Stomach (tissue), 9 donors: ENCODE results near the gene ACBD4. TPM values are rescaled to one million over a fixed set of nuclear protein-coding genes. Genes with fewer than 3 reads are reported as not detected.

Experiments used
- DNase-seq, 2 donors: peaks; one replicate each; pipeline versions ENCODE4 v3.0.0 to v3.0.0-alpha.2; 2013 to 2019
- H3K27ac ChIP-seq, 5 donors: fragments of 200-600 bp in 4 of 5; sonication (generic) in 4 of 5; one replicate each; pipeline ENCODE4 v1.5.1; 2013 to 2019; ENCODE audit warnings: mild to moderate bottlenecking in 1 of 5, moderate library complexity in 1 of 5
- H3K27me3 ChIP-seq, 3 donors: fragments of 200-600 bp; sonication (generic); one replicate each; pipeline ENCODE4 v1.5.1; 2017 to 2019; ENCODE audit warnings: mixed run types in 1 of 3
- H3K36me3 ChIP-seq, 4 donors: fragments of 200-600 bp; sonication (generic); 1 replicate in 3 of 4; 2 replicates in 1 of 4; pipeline ENCODE4 v1.5.1; 2016 to 2019
- H3K4me1 ChIP-seq, 4 donors: fragments of 200-600 bp; sonication (generic); one replicate each; pipeline ENCODE4 v1.5.1; 2016 to 2019
- H3K4me3 ChIP-seq, 4 donors: fragments of 200-600 bp; sonication (generic) in 3 of 4; one replicate each; pipeline ENCODE4 v1.5.1; 2016 to 2019; ENCODE audit warnings: mild to moderate bottlenecking in 1 of 4
- H3K9me3 ChIP-seq, 4 donors: fragments of 200-600 bp; sonication (generic); one replicate each; pipeline ENCODE4 v1.5.1; 2016 to 2019
- EP300 ChIP-seq: sonication (generic); formaldehyde crosslinking; IDR thresholded peaks from one replicate; pipeline ENCODE4 v1.6.1; 2017; ENCODE audit warnings: antibody characterized with exemption
- POLR2A ChIP-seq, 4 donors: fragments of 450-650 bp; IDR thresholded peaks; one replicate each; pipeline ENCODE4 v1.6.1; 2016; ENCODE audit warnings: antibody characterized with exemption in 4 of 4, control low read depth in 2 of 4, mild to moderate bottlenecking in 1 of 4, moderate library complexity in 1 of 4
- POLR2AphosphoS5 ChIP-seq, 3 donors: sonication (generic); formaldehyde crosslinking; IDR thresholded peaks; one replicate each; pipeline ENCODE4 v1.6.1; 2016; ENCODE audit warnings: antibody characterized with exemption in 3 of 3
- WGBS, 5 donors: extraction: QIAGEN DNeasy Blood & Tissue Kit in 3 of 5; methylation state at CpG; one replicate each; pipeline versions ENCODE4 v1.1.5 to v1.1.7; 2013 to 2018; 5-methylcytosine and 5-hydroxymethylcytosine counted together
- intact Hi-C: fragments of 100-400 bp; cut with DNase I; formaldehyde crosslinking; loops from one replicate; pipeline ENCODE4 v1.15.1; 2023; ENCODE audit warnings: low total_unique reads
- polyA plus RNA-seq, 3 donors: library from polyadenylated mRNA; stranded (reverse); fragments of 200-250 nt; gene quantifications; one replicate each; pipeline ENCODE4 v1.2.3, GENCODE V29; 2013
- total RNA-seq, 5 donors: library from RNA; depleted of rRNA; stranded (reverse); fragments of >200 nt; gene quantifications; one replicate each; pipeline versions ENCODE4 v1.1.0 to v1.2.3, GENCODE V29; 2014 to 2016
- TF ChIP-seq, protein P1 (sequence below), 7 experiments: fragments of 450-650 bp in 4 of 7; fragments of 200-600 bp in 3 of 7; sonication (generic) in 3 of 7; IDR thresholded peaks; one replicate each; pipeline ENCODE4 v1.5.1; 2016 to 2019; ENCODE audit warnings: antibody characterized with exemption in 7 of 7, control low read depth in 2 of 7, mild to moderate bottlenecking in 1 of 7
- donor health status: healthy with polysubstance abuse.
- donor health status: Bipolar disorder and iron deficiency.
- donor health status: healthy.

Gene ACBD4
- total and polyA plus RNA-seq, 8 donors = 4.6 to 24.6 (median 17.1) TPM

GRCh38 chr17:45177563-45177962 lies 42.1 kb downstream of the ACBD4 start:
- WGBS, 5 donors = 87 to 96% (median 89%) methylated on average over 5 to 7 of the region's 7 CpGs
- Histone ChIP-seq H3K4me1 (peaks cover 12 to 27% (median 16%) of the 10 kb centered on the region in 4 donors), H3K27ac (no peak overlapping the region), H3K9me3 (no peaks in the 10 kb centered on the region), H3K4me3 (no peak overlapping the region), H3K27me3 (no peaks in the 10 kb centered on the region), H3K36me3 (no peaks in the 10 kb centered on the region)
- intact Hi-C loops = no loop called here
- TF ChIP-seq, protein P1, sequence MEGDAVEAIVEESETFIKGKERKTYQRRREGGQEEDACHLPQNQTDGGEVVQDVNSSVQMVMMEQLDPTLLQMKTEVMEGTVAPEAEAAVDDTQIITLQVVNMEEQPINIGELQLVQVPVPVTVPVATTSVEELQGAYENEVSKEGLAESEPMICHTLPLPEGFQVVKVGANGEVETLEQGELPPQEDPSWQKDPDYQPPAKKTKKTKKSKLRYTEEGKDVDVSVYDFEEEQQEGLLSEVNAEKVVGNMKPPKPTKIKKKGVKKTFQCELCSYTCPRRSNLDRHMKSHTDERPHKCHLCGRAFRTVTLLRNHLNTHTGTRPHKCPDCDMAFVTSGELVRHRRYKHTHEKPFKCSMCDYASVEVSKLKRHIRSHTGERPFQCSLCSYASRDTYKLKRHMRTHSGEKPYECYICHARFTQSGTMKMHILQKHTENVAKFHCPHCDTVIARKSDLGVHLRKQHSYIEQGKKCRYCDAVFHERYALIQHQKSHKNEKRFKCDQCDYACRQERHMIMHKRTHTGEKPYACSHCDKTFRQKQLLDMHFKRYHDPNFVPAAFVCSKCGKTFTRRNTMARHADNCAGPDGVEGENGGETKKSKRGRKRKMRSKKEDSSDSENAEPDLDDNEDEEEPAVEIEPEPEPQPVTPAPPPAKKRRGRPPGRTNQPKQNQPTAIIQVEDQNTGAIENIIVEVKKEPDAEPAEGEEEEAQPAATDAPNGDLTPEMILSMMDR (IDR thresholded peaks at IDR 0.05) = no peak
- TF ChIP-seq POLR2AphosphoS5 (IDR thresholded peaks at IDR 0.05) (no peak), EP300 (no peak), POLR2A (IDR thresholded peaks at IDR 0.05) (no peak)
- no peak for DNase-seq

DNA sequence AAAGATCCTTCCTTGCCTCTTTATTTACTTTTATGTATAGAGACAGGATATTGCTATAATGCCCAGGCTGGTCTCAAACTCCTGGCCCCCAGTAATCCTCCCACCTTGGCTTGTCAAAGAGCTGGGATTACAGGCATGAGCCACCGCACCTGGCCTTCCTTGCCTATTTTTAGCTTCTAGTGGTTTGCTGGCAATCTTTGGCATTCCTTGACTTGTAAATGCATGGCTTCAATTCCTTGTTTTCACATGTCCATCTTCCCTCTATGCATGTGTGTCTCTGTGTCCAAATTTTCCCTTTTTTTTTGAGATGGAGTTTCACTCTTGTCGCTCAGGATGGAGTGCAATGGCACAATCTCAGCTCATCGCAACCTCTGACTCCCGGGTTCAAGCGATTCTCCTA lies 48.7 kb downstream of the ACBD4 start:
- intact Hi-C loops = no loop called here
- H3K4me1 ChIP-seq = no peaks in the 10 kb centered on the region
- 90 to 97% (median 92%) methylated on average over 5 of the region's 5 CpGs for WGBS, 5 donors

DNA sequence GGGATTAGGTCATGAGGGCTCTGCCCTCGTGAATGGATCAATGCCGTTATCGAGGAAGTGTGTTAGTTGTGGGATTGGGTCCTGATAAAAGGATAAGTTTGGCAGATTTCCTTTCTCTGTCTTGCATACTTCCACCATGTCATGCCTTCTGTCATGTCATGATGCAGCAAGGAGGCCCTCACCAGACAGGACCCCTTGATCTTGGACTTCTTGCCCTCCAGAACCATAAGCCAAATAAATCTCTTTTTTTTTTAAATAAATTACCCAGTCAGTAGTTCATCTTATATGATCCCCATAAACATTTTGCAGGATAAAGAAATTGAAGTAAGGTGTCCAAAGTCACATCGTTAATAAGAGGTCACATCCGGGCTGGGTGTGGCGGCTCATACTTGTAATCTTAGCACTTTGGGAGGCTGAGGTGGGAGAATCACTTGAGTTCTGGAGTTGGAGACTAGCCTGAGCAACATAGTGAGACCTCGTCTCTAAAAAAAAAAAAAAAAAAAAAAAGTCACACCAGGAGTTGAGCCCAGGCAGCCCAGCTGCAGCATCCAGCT lies 51.4 kb downstream of the ACBD4 start:
- H3K27ac ChIP-seq = no peak overlapping the region
- no peaks in the 10 kb centered on the region for H3K4me1 ChIP-seq
- no peak for DNase-seq
- H3K9me3 ChIP-seq = no peaks in the 10 kb centered on the region
- intact Hi-C loops = no loop called here
- TF ChIP-seq POLR2AphosphoS5 (IDR thresholded peaks at IDR 0.05) (no peak), EP300 (no peak), POLR2A (IDR thresholded peaks at IDR 0.05) (no peak)
- TF ChIP-seq, protein P1 (IDR thresholded peaks at IDR 0.05) = no peak
- no peaks in the 10 kb centered on the region for H3K27me3 ChIP-seq
- H3K4me3 ChIP-seq = no peak overlapping the region
- WGBS, 5 donors = 62 to 67% (median 66%) methylated on average over 7 of the region's 7 CpGs
- H3K36me3 ChIP-seq = no peaks in the 10 kb centered on the region

More for the DNA sequence above, 48.7 kb downstream of the ACBD4 start:
- no peaks in the 10 kb centered on the region for H3K27me3 ChIP-seq
- TF ChIP-seq POLR2A (IDR thresholded peaks at IDR 0.05) (no peak), EP300 (no peak), POLR2AphosphoS5 (IDR thresholded peaks at IDR 0.05) (no peak)
- TF ChIP-seq, protein P1 (IDR thresholded peaks at IDR 0.05) = no peak
- H3K27ac ChIP-seq = no peak overlapping the region
- no peaks in the 10 kb centered on the region for H3K36me3 ChIP-seq
- no peak overlapping the region for H3K4me3 ChIP-seq
- DNase-seq = no peak
- no peaks in the 10 kb centered on the region for H3K9me3 ChIP-seq

- H3K36me3 ChIP-seq = no peaks in the 10 kb centered on the region
- TF ChIP-seq POLR2AphosphoS5 (IDR thresholded peaks at IDR 0.05) = no peak
- TF ChIP-seq, protein P1 (IDR thresholded peaks at IDR 0.05) = no peak
- WGBS, 5 donors = 69 to 88% (median 79%) methylated on average over 2 of the region's 2 CpGs
- H3K27ac ChIP-seq = no peak overlapping the region
- no peaks in the 10 kb centered on the region for H3K27me3 ChIP-seq
- DNase-seq = no peak
- intact Hi-C loops = no loop called here
- H3K9me3 ChIP-seq = no peaks in the 10 kb centered on the region
- no peaks in the 10 kb centered on the region for H3K4me1 ChIP-seq
- H3K4me3 ChIP-seq = no peak overlapping the region
Observed at GRCh38 chr17:45189009-45189408, 53.5 kb downstream of the ACBD4 start.
